ENCODE results near the gene SUGCT. TPM values are rescaled to one million over a fixed set of nuclear protein-coding genes. Genes with fewer than 3 reads are reported as not detected.

Gene SUGCT
- total RNA-seq, 2 experiments from 2014 or later, result 0.95 to 1.2 TPM

DNA sequence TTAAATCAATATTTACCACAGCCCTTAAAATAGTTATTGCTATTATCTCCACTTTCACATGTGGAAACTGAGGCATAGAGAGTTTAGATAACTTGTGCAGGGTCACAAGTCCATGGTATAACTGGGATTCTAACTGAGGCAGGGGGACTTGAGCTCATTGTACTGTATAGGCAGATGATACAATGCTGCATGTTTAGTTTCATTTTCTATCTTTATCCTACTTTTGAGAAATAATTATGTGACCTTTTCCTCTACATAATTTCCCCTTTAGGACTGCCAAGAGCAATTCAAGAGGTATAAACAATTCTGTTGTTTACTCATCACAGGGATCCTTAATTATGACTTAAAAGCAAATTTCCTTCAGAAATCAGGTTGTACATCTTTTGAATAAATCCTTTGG is 193.1 kb downstream of the SUGCT start:
- no peak for DNase-seq
- Mint-ChIP-seq H3K27me3 (no peaks in the 10 kb centered on the region), H3K9me3 (no peaks in the 10 kb centered on the region), H3K4me1 (ENCODE audit: low read depth) (no peaks in the 10 kb centered on the region), H3K27ac (no peak overlapping the region), H3K36me3 (ENCODE audit: low read depth) (no peaks in the 10 kb centered on the region), H3K4me3 (no peak overlapping the region)
- no peak for ATAC-seq (ENCODE audit: poor library complexity)
- Histone ChIP-seq H3K27ac (ENCODE audit: low read depth in 1 of 2, low read length in 2 of 2) (no peak overlapping the region), H3K27me3 (ENCODE audit: control insufficient read depth in 1 of 2, insufficient read depth in 2 of 2, low read length in 2 of 2) (no peaks in the 10 kb centered on the region), H3K36me3 (ENCODE audit: insufficient read depth, low read length) (no peaks in the 10 kb centered on the region), H3K4me3 (ENCODE audit: low read length) (no peak overlapping the region), H3K9me3 (ENCODE audit: control insufficient read depth in 1 of 2, insufficient read depth in 1 of 2, low read length in 2 of 2) (no peaks in the 10 kb centered on the region), H3K4me1 (ENCODE audit: insufficient read depth, low read length) (no peaks in the 10 kb centered on the region)
- POLR2A ChIA-PET, result no interaction called here
- intact Hi-C loops (cut with DNase I, micrococcal nuclease), result loop anchor here in 1 of 2 experiments (5.0 kb wide), 1 partner anchor 1369 kb away; no protein-coding TSS in a partner anchor
- CTCF ChIA-PET, result no interaction called here
- TF ChIP-seq, protein P1, sequence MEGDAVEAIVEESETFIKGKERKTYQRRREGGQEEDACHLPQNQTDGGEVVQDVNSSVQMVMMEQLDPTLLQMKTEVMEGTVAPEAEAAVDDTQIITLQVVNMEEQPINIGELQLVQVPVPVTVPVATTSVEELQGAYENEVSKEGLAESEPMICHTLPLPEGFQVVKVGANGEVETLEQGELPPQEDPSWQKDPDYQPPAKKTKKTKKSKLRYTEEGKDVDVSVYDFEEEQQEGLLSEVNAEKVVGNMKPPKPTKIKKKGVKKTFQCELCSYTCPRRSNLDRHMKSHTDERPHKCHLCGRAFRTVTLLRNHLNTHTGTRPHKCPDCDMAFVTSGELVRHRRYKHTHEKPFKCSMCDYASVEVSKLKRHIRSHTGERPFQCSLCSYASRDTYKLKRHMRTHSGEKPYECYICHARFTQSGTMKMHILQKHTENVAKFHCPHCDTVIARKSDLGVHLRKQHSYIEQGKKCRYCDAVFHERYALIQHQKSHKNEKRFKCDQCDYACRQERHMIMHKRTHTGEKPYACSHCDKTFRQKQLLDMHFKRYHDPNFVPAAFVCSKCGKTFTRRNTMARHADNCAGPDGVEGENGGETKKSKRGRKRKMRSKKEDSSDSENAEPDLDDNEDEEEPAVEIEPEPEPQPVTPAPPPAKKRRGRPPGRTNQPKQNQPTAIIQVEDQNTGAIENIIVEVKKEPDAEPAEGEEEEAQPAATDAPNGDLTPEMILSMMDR (IDR thresholded peaks at IDR 0.05), result no peak

DNA sequence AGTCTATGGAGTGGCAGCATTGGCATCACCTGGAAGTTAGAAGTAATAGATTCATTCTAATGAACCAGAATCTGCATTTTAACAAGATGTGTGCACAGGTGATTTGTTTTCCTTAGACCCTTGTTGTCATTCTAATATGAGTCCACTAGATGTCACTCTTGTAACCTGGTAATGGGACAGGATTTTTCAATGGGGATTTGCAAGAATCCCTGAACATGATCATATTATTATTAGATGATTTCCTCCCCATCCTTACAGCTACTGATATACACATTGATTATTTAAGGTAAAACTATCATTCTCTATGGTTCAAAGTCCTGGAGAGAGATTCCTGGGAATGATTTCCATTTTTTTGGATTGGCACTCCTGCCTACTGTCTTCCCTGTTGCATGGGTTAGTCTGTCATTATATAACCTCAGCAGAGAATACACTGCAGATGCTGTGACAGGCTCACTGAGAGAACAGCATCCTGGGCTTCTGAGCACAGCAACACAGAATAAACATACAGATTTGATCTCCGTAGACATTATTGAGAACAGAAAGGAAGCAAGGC is 194.9 kb downstream of the SUGCT start:
- ChIA-PET CTCF (no interaction called here), POLR2A (no interaction called here)
- no peak for ATAC-seq (ENCODE audit: poor library complexity)
- no peak overlapping the region for H3K4me3 ChIP-seq (ENCODE audit: low read length)
- no peaks in the 10 kb centered on the region for H3K4me1 ChIP-seq (ENCODE audit: insufficient read depth, low read length)
- Mint-ChIP-seq H3K27ac (no peak overlapping the region), H3K4me3 (no peak overlapping the region), H3K4me1 (ENCODE audit: low read depth) (no peaks in the 10 kb centered on the region), H3K27me3 (no peaks in the 10 kb centered on the region), H3K9me3 (no peaks in the 10 kb centered on the region), H3K36me3 (ENCODE audit: low read depth) (no peaks in the 10 kb centered on the region)
- DNase-seq, result peak in 3 of 14 experiments; percentile 27 to 38 (median 34)
- TF ChIP-seq, protein P1 (IDR thresholded peaks at IDR 0.05), result peak; percentile 76
- intact Hi-C loops (cut with DNase I, micrococcal nuclease), result loop anchor here in 1 of 2 experiments (5.0 kb wide), 1 partner anchor 1368 kb away; no protein-coding TSS in a partner anchor
- no peaks in the 10 kb centered on the region for H3K9me3 ChIP-seq (ENCODE audit: control insufficient read depth in 1 of 2, insufficient read depth in 1 of 2, low read length in 2 of 2)
- H3K27me3 ChIP-seq (ENCODE audit: control insufficient read depth in 1 of 2, insufficient read depth in 2 of 2, low read length in 2 of 2), result no peaks in the 10 kb centered on the region
- no peaks in the 10 kb centered on the region for H3K36me3 ChIP-seq (ENCODE audit: insufficient read depth, low read length)
- H3K27ac ChIP-seq (ENCODE audit: low read depth in 1 of 2, low read length in 2 of 2), result no peak overlapping the region

DNA sequence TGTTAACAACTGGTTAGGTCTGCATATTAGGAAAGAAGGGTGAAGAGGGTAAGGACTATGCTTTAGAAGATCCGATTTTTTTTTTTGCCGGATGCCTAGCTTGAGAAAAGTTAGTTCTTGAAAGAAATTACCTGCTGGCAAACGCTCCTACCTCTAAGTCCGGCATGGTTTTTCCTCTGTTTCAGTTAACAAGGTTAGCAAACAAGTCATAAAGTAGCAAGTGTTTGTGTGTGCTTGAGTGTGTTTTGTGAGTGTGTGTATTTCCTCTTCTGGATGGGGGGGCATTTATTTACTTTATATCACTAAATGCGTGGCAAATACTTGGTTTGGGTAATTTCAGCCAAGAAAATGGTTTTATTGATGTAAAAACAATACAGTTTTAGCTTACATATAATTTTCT is 195.6 kb downstream of the SUGCT start:
- Mint-ChIP-seq H3K36me3 (ENCODE audit: low read depth) (no peaks in the 10 kb centered on the region), H3K27ac (no peak overlapping the region), H3K9me3 (no peaks in the 10 kb centered on the region), H3K4me3 (no peak overlapping the region), H3K27me3 (no peaks in the 10 kb centered on the region), H3K4me1 (ENCODE audit: low read depth) (no peaks in the 10 kb centered on the region)
- ATAC-seq (ENCODE audit: poor library complexity), result no peak
- Histone ChIP-seq H3K27me3 (ENCODE audit: control insufficient read depth in 1 of 2, insufficient read depth in 2 of 2, low read length in 2 of 2) (no peaks in the 10 kb centered on the region), H3K9me3 (ENCODE audit: control insufficient read depth in 1 of 2, insufficient read depth in 1 of 2, low read length in 2 of 2) (no peaks in the 10 kb centered on the region), H3K27ac (ENCODE audit: low read depth in 1 of 2, low read length in 2 of 2) (no peak overlapping the region), H3K4me3 (ENCODE audit: low read length) (no peak overlapping the region), H3K36me3 (ENCODE audit: insufficient read depth, low read length) (no peaks in the 10 kb centered on the region), H3K4me1 (ENCODE audit: insufficient read depth, low read length) (no peaks in the 10 kb centered on the region)
- intact Hi-C loops (cut with DNase I, micrococcal nuclease), result no loop called here
- POLR2A ChIA-PET, result no interaction called here
- CTCF ChIA-PET, result no interaction called here
- no peak for DNase-seq
- TF ChIP-seq, protein P1 (IDR thresholded peaks at IDR 0.05), result no peak
